ENCODE data around the gene RNF144A.

DNA sequence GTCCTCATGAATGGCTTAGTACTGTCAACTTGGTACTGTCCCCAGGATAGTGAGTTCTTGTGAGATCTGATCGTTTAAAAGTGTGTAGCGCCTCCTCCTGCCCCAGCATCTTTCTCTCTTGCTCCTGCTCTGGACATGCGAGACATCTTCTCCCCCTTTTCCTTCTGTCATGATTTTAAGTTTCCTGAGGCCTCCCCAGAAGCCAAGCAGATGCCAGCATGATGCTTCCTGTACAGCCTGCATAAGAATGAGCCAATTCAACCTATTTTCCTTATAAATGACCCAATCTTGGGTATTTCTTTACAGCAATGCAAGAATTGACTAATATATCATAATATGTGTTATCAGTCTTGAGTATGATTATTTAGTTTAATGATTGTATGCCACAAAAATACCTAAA lies 43.2 kb upstream of the RNF144A start:
- TF ChIP-seq EP300 (IDR thresholded peaks at IDR 0.05) (no peak), POLR2A (IDR thresholded peaks at IDR 0.05) (no peak)
- TF ChIP-seq, protein P1, sequence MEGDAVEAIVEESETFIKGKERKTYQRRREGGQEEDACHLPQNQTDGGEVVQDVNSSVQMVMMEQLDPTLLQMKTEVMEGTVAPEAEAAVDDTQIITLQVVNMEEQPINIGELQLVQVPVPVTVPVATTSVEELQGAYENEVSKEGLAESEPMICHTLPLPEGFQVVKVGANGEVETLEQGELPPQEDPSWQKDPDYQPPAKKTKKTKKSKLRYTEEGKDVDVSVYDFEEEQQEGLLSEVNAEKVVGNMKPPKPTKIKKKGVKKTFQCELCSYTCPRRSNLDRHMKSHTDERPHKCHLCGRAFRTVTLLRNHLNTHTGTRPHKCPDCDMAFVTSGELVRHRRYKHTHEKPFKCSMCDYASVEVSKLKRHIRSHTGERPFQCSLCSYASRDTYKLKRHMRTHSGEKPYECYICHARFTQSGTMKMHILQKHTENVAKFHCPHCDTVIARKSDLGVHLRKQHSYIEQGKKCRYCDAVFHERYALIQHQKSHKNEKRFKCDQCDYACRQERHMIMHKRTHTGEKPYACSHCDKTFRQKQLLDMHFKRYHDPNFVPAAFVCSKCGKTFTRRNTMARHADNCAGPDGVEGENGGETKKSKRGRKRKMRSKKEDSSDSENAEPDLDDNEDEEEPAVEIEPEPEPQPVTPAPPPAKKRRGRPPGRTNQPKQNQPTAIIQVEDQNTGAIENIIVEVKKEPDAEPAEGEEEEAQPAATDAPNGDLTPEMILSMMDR (IDR thresholded peaks at IDR 0.05): no peak

Measured in tibial nerve (tissue), 4 donors.